Esophagus mucosa (tissue), 1 donor: ENCODE data around the gene SPAG6. TPM values are rescaled to one million over a fixed set of nuclear protein-coding genes. Genes with fewer than 3 reads are reported as not detected.
"Not testable (repeated sequence)": the region's sequence is repeated elsewhere in the genome, so short reads cannot be mapped to it uniquely, and the experiment has no call there.

Experiments used
- ATAC-seq: fragments of 200-7000 bp; cut with Tn5 transposase; one replicate; pipeline ENCODE4 v1.9.1; 2020
- total RNA-seq: library from RNA; stranded (reverse); gene quantifications from one replicate; pipeline ENCODE4 v1.2.4, GENCODE V29; 2023
- donor health status: DM: yes; HTN: yes; CAD: no.

Gene SPAG6
- total RNA-seq, 1 donor from 2014 or later = not detected

- ATAC-seq = no peak
These were observed 2.9 kb upstream of the SPAG6 start for GRCh38 chr10:22342421-22342820.

GRCh38 chr10:22343731-22344130 is 1.6 kb upstream of the SPAG6 start:
- ATAC-seq = no peak

GRCh38 chr10:22344249-22344648 is 1.0 kb upstream of the SPAG6 start:
- ATAC-seq = no peak

- no peak for ATAC-seq
These were observed 455 bp upstream of the SPAG6 start for GRCh38 chr10:22344781-22345300.

GRCh38 chr10:22346096-22346661 is 883 bp downstream of the SPAG6 start:
- ATAC-seq = no peak

- no peak for ATAC-seq
These were observed 4.5 kb downstream of the SPAG6 start for GRCh38 chr10:22349755-22350154.

GRCh38 chr10:22351131-22351703 is 5.9 kb downstream of the SPAG6 start:
- no peak for ATAC-seq

- no peak for ATAC-seq
These were observed 11.1 kb downstream of the SPAG6 start for GRCh38 chr10:22356324-22356873.

GRCh38 chr10:22357770-22358169 is 12.5 kb downstream of the SPAG6 start:
- ATAC-seq = not testable (repeated sequence)

GRCh38 chr10:22363305-22363704 is 18.0 kb downstream of the SPAG6 start:
- ATAC-seq = no peak

GRCh38 chr10:22364407-22365140 is 19.3 kb downstream of the SPAG6 start:
- no peak for ATAC-seq

- no peak for ATAC-seq
These were observed 19.9 kb downstream of the SPAG6 start for GRCh38 chr10:22365233-22365632.

- ATAC-seq = no peak
These were observed 20.5 kb downstream of the SPAG6 start for GRCh38 chr10:22365644-22366434.

- ATAC-seq = no peak
These were observed 21.1 kb downstream of the SPAG6 start for GRCh38 chr10:22366435-22366703.

- no peak for ATAC-seq
These were observed 21.5 kb downstream of the SPAG6 start for GRCh38 chr10:22366771-22367170.

GRCh38 chr10:22367471-22367870 is 22.2 kb downstream of the SPAG6 start:
- no peak for ATAC-seq

- no peak for ATAC-seq
These were observed 23.1 kb downstream of the SPAG6 start for GRCh38 chr10:22368402-22368801.

GRCh38 chr10:22368981-22369380 is 23.7 kb downstream of the SPAG6 start:
- ATAC-seq = no peak

GRCh38 chr10:22369434-22370072 is 24.3 kb downstream of the SPAG6 start:
- ATAC-seq = peak; percentile 68

- no peak for ATAC-seq
These were observed 25.0 kb downstream of the SPAG6 start for GRCh38 chr10:22370320-22370719.

GRCh38 chr10:22372298-22372697 is 27.0 kb downstream of the SPAG6 start:
- no peak for ATAC-seq

GRCh38 chr10:22372917-22373316 is 27.6 kb downstream of the SPAG6 start:
- ATAC-seq = no peak
